ENCODE data around the gene NAALAD2. TPM values are rescaled to one million over a fixed set of nuclear protein-coding genes. Genes with fewer than 3 reads are reported as not detected.
"Not testable (repeated sequence)": the region's sequence is repeated elsewhere in the genome, so short reads cannot be mapped to it uniquely, and the experiment has no call there.

Gene NAALAD2
- total and polyA plus RNA-seq, 2 donors, result 1.7 to 49.1 TPM

DNA sequence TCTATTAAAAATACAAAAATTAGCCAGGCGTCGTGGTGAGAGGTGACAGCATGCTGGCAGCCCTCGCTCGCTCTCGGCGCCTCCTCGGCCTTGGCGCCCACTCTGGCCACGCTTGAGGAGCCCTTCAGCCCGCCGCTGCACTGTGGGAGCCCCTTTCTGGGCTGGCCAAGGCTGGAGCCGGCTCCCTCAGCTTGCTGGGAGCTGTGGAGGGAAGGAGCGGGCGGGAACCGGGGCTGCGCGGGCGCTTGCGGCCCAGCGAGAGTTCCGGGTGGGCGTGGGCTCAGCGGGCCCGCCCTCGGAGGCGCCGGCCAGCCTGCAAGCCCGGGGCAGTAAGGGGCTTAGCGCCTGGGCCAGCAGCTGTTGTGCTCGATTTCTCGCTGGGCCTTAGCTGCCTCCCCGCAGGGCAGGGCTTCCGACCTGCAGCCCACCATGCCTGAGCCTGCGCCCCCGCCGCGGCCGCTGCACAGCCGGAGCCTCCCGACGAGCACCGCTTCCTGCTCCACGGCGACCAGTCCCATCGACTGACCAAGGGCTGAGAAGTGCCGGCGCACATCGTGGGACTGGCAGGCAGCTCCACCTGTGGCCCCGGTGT, 32.6 kb downstream of the NAALAD2 start:
- not testable (repeated sequence) for DNase-seq (ENCODE audit: extremely low spot score); H3K4me1 ChIP-seq (ENCODE audit: insufficient read depth); H3K4me3 ChIP-seq (ENCODE audit: low read depth, low read length); H3K27ac ChIP-seq (ENCODE audit: low read depth); H3K36me3 ChIP-seq (ENCODE audit: insufficient read depth)
- whole genome bisulfite sequencing, result 97% methylated on average over 49 of the region's 49 CpGs

DNA sequence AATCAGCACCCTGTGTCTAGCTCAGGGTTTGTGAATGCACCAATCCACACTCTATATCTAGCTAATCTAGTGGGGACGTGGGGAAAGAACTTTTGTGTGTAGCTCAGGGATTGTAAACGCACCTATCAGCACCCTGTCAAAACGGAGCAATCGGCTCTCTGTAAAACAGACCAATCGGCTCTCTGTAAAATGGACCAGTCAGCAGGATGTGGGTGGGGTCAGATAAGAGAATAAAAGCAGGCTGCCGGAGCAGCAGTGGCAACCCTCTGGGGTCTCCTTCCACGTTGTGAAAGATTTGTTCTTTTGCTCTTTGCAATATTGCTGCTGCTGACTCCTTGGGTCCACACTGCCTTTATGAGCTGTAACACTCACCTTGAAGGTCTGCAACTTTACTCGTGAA, 33.2 kb downstream of the NAALAD2 start:
- not testable (repeated sequence) for H3K4me3 ChIP-seq (ENCODE audit: low read depth, low read length); H3K4me1 ChIP-seq (ENCODE audit: insufficient read depth); H3K27ac ChIP-seq (ENCODE audit: low read depth); H3K36me3 ChIP-seq (ENCODE audit: insufficient read depth); DNase-seq (ENCODE audit: extremely low spot score)
- 79% methylated on average over 8 of the region's 8 CpGs for WGBS

DNA sequence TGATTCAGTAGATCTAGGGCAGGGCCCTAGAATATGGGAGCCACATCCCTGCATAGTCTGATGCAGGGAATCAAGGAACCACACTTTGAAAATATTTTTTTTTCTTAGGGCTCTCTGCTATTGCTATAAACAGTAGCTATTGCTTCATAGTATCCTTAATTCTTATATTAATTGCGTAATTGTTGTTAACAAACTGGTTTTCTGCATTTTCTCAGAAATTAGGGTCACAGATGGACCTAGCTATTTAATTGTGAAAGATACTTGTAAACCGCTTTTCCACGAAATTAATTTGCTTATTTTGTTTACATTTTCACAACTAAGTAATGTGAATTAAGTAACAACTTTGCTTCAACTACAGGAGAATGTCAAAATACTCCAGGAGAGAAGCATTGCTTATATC, 34.1 kb downstream of the NAALAD2 start:
- Histone ChIP-seq H3K27ac (ENCODE audit: low read depth) (no peak overlapping the region), H3K4me1 (ENCODE audit: insufficient read depth) (no peaks in the 10 kb centered on the region), H3K36me3 (ENCODE audit: insufficient read depth) (no peaks in the 10 kb centered on the region), H3K4me3 (ENCODE audit: low read depth, low read length) (no peak overlapping the region)
- WGBS, result 86% methylated on average over 3 of the region's 3 CpGs
- no peak for DNase-seq (ENCODE audit: extremely low spot score)

DNA sequence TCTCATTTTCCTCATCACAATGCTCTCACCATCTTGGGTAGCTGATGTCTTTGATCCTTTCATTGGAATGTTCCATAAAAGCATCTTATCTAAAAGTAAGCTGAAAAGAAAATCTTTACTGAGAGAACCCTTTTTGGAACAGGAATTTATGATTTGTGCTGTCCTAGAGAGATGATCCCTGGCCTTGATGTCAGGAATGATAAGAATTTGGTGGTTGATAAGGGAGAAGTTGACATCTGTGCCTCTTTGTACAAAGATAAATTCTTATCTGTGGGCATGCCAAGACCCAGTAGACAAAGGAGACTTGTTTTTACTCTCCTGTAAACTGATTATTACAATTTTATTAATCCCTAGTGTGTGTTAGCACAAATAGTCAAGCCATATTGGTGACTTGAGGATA, 36.9 kb downstream of the NAALAD2 start:
- Histone ChIP-seq H3K4me1 (ENCODE audit: insufficient read depth) (no peaks in the 10 kb centered on the region), H3K27ac (ENCODE audit: low read depth) (no peak overlapping the region), H3K4me3 (ENCODE audit: low read depth, low read length) (no peak overlapping the region), H3K36me3 (ENCODE audit: insufficient read depth) (no peaks in the 10 kb centered on the region)
- no peak for DNase-seq (ENCODE audit: extremely low spot score)

DNA sequence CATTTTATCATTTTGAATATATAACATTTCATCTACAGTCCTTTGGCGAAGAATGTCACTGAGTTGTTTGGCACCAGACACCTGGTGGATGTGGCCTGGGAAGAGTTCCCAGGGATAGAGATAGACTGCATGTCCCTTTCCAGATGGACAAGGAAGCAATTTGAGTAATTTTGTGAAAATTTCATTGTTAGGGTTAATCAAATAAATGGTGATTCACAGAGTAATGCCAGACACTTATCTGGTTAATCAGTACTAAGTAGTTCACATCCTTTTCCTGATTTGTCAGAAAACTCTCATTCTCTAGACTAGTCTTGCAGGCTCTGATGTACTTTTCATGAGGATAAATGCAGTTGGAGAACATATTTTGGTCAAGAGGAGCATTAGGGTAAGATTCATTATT, 41.6 kb downstream of the NAALAD2 start:
- no peak for DNase-seq (ENCODE audit: extremely low spot score)
- Histone ChIP-seq H3K27ac (ENCODE audit: low read depth) (no peak overlapping the region), H3K4me3 (ENCODE audit: low read depth, low read length) (no peak overlapping the region), H3K4me1 (ENCODE audit: insufficient read depth) (no peaks in the 10 kb centered on the region), H3K36me3 (ENCODE audit: insufficient read depth) (no peaks in the 10 kb centered on the region)
- WGBS, result 96% methylated on average over 1 of the region's 1 CpG

DNA sequence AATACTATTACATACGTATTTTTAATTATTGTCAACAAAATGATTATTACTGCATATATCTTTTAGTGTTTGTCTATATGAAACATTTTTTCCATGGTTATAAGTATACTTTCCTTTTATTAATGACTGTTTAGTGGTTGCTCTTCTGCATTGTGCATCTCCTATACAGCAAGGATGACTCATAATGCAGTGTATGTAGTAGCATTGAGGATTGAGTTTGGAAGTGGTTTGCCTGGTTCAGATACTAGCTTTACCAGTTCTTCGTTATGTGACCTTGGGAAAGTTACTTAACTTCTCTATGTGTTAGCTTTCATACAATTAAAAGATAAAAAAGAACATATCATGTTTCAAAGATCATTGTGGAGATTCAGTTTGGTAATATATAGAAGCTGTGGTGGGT, 44.3 kb downstream of the NAALAD2 start:
- Histone ChIP-seq H3K4me1 (ENCODE audit: insufficient read depth) (no peaks in the 10 kb centered on the region), H3K36me3 (ENCODE audit: insufficient read depth) (no peaks in the 10 kb centered on the region), H3K27ac (ENCODE audit: low read depth) (no peak overlapping the region), H3K4me3 (ENCODE audit: low read depth, low read length) (no peak overlapping the region)
- DNase-seq (ENCODE audit: extremely low spot score), result no peak
- 94% methylated on average over 2 of the region's 2 CpGs for WGBS

DNA sequence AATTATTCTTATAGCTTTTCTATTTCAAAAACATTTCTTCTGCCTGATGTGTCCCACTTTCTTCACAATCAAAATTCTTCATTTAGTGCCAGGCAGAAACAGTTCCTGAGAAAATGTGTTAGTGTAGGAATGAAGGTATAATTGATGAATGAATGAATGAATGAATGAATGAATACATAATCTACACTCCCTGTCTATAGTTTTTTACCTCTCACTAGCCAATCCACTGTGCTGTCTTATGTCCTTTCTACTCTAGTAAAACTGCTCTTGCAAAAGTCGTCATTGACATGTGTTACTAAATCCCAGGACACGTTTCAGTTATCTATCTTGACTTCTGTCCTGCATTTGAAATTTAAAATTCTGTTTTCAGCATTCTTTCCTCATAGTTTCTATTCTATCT, 45.5 kb downstream of the NAALAD2 start:
- H3K27ac ChIP-seq (ENCODE audit: low read depth), result no peak overlapping the region
- 71% methylated on average over 2 of the region's 2 CpGs for WGBS
- H3K4me1 ChIP-seq (ENCODE audit: insufficient read depth), result no peaks in the 10 kb centered on the region
- no peak for DNase-seq (ENCODE audit: extremely low spot score)
- no peak overlapping the region for H3K4me3 ChIP-seq (ENCODE audit: low read depth, low read length)
- H3K36me3 ChIP-seq (ENCODE audit: insufficient read depth), result no peaks in the 10 kb centered on the region

DNA sequence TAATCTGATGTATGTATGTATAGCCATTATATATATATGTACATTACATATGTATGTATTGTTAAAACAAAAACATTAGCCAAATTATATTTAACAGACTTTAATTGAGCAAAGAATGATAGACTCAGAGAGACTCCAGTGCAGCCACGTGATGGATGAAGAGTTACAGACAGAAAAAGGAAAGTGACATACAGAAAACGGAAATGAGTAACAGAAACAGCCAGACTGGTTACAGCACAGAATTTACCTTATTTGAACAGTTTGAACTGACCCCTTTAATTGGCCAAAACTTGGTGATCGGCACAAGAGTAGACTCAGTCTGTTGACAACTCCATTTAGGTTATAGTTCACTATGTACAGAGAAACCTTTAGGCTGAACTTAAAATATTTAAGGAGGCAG, 53.4 kb downstream of the NAALAD2 start:
- H3K4me3 ChIP-seq (ENCODE audit: low read depth, low read length), result no peak overlapping the region
- no peak overlapping the region for H3K27ac ChIP-seq (ENCODE audit: low read depth)
- H3K4me1 ChIP-seq (ENCODE audit: insufficient read depth), result no peaks in the 10 kb centered on the region
- no peak for DNase-seq (ENCODE audit: extremely low spot score)
- WGBS, result 94% methylated on average over 3 of the region's 3 CpGs
- H3K36me3 ChIP-seq (ENCODE audit: insufficient read depth), result no peaks in the 10 kb centered on the region

DNA sequence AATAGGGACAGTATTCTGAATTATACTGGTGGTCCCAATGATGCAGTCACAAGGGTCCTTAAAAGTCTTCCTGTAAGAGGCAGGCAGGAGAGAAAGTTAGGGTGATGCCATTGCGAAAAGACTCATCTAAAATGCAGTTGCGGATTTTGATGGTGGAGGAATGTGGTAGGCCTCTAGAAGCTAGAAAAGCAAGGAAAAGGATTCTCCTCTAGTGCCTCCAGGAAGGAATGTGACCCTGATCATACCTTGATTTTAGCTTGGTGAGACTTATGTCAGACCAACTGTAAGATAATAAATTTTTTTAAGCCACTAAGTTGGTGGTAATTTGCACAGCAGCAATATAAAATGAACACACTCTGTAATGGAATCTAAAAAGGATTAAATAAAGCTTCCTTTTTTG, 54.5 kb downstream of the NAALAD2 start:
- Histone ChIP-seq H3K4me1 (ENCODE audit: insufficient read depth) (no peaks in the 10 kb centered on the region), H3K4me3 (ENCODE audit: low read depth, low read length) (no peak overlapping the region), H3K27ac (ENCODE audit: low read depth) (no peak overlapping the region), H3K36me3 (ENCODE audit: insufficient read depth) (no peaks in the 10 kb centered on the region)
- no peak for DNase-seq (ENCODE audit: extremely low spot score)
- 100% methylated on average over 2 of the region's 2 CpGs for WGBS

DNA sequence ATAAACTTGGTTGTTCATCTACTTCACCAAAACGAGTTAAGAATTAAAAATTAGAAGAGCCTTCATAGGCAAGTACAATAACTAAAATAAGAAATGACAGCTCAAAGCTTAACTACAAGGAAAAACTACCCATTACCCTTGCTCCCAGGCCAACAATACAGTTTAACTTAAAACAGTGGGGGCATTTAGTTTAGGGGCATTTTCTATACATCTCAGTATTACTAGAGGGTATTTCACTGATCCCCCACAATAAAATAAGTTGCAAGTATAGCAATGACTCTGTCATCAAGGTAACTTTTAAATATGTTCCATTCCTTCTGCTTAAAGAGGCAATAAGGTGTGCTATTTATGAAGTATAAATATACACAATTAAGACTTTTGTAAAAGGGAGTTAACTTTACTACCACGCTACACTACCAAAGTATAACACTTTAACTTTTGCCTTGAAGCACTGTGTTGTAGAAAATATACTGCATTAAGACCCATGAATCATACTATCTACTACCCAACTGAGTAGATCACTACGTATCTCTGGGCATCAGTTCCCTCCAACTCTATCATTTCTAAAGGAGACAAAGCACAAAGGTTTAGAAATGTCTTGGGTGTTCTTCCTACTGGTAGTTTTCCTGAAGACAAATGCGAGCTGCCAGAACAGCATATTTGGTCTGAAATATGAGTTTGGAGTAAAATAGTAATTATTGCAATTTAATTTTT, 58.6 kb downstream of the NAALAD2 start:
- Histone ChIP-seq H3K4me3 (ENCODE audit: low read depth, low read length) (no peak overlapping the region), H3K4me1 (ENCODE audit: insufficient read depth) (no peaks in the 10 kb centered on the region), H3K27ac (ENCODE audit: low read depth) (no peak overlapping the region), H3K36me3 (ENCODE audit: insufficient read depth) (peaks cover 2% of the 10 kb centered on the region)
- WGBS, result 92% methylated on average over 4 of the region's 4 CpGs
- no peak for DNase-seq (ENCODE audit: extremely low spot score)

DNA sequence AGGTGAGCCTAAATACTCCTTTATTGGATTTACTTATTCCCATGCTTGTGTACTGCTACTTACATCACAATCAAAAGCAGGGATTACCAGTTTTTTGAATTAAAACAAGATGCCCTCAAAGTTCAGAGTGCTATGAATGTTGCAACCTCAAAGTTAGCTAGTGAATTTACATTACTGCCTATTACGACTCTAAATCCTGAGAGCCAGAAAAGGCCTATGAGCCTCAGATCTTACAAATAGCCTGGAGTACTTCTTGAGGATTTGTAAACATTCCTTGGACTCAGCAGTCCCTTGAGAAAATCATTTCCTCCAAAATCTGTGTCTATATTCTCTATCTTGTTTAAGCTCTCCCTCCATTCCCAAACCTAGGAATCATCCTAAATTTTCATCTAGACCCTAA, 62.9 kb downstream of the NAALAD2 start:
- WGBS, result 62% methylated on average over 1 of the region's 1 CpG
- DNase-seq (ENCODE audit: extremely low spot score), result no peak
- Histone ChIP-seq H3K4me1 (ENCODE audit: insufficient read depth) (no peaks in the 10 kb centered on the region), H3K36me3 (ENCODE audit: insufficient read depth) (peaks cover 2% of the 10 kb centered on the region), H3K4me3 (ENCODE audit: low read depth, low read length) (no peak overlapping the region), H3K27ac (ENCODE audit: low read depth) (no peak overlapping the region)

DNA sequence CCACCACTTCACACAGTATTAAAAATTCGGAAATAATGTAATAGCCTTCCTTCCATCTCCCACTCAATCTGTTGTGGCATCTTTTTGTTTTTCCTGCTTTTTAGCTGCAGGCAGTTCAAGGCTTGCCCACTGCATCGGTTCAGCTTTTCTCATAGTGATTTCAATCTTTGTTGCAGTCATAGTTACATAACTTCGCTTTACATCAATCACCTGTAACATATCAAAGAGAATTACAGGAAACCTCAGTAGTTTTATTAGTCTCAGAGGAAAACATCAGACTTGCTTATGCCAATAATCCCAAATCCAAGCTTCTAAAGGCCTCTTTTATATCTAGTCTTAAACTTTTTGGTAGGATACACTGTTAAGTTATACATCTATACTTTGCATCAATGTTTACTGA, 67.9 kb downstream of the NAALAD2 start:
- H3K4me3 ChIP-seq (ENCODE audit: low read depth, low read length), result no peak overlapping the region
- WGBS, result 74% methylated on average over 3 of the region's 3 CpGs
- H3K36me3 ChIP-seq (ENCODE audit: insufficient read depth), result no peaks in the 10 kb centered on the region
- no peaks in the 10 kb centered on the region for H3K4me1 ChIP-seq (ENCODE audit: insufficient read depth)
- no peak overlapping the region for H3K27ac ChIP-seq (ENCODE audit: low read depth)
- DNase-seq (ENCODE audit: extremely low spot score), result no peak

DNA sequence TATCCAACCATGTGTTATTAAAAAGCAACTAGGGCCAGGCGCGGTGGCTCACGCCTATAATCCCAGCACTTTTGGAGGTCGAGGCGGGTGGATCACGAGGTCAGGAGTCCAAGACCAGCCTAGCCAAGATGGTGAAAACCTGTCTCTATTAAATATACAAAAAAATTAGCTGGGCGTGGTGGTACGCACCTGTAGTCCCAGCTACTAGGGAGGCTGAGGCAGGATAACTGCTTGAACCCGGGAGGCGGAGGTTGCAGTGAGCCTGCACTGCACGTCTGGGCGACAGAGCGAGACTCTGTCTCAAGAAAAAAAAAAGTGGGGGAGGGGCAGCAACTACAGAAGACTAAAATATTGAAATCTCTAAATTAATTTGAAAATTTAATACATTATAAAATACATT, 69.9 kb downstream of the NAALAD2 start:
- WGBS, result 94% methylated on average over 13 of the region's 13 CpGs
- peaks cover 2% of the 10 kb centered on the region for H3K36me3 ChIP-seq (ENCODE audit: insufficient read depth)
- no peak for DNase-seq (ENCODE audit: extremely low spot score)

DNA sequence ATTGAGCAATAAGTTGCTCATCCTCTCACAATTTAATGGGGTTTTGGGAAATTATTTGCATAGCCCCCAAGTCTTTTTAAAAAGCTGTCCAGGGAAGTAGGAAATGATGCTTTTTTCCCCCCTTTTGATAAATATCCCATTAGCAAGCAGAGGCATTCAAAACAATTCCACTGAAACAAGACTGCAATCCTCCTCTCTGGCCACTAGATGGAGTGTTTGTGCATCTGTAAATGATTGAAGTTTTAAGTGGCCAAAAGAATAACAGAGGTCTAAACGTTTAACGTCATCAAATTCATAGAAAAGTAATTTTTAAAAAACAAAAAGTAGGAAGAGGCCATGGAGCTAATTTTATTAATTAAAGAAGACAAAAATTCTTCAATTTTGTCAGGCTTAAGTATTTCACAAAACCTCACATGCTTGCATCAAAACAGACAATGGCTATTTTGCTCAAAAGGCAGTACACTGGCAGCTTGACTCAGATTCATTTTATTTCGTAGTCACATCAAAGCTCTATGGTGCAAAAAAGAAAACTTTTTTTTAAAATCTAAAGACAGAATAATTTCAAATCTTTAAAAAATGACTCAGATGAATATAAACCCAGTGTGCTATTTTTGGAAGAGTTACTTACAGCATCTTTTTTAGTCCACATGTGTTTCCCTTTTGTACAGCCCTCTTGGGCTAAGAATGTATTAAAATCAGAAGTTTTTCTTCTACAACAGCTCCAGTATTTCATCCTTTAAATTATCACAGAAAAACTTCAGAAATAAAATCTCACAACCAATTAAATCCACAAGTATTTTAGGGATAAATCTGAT, 70.6 kb downstream of the NAALAD2 start:
- WGBS, result 14% methylated on average over 3 of the region's 3 CpGs
- peak; percentile 7 for DNase-seq (ENCODE audit: extremely low spot score)
- no peak overlapping the region for H3K4me3 ChIP-seq (ENCODE audit: low read depth, low read length)
- no peaks in the 10 kb centered on the region for H3K4me1 ChIP-seq (ENCODE audit: insufficient read depth)
- peaks cover 3% of the 10 kb centered on the region for H3K36me3 ChIP-seq (ENCODE audit: insufficient read depth)
- H3K27ac ChIP-seq (ENCODE audit: low read depth), result no peak overlapping the region

More for the DNA sequence above, 69.9 kb downstream of the NAALAD2 start:
- H3K27ac ChIP-seq (ENCODE audit: low read depth), result no peak overlapping the region
- H3K4me1 ChIP-seq (ENCODE audit: insufficient read depth), result no peaks in the 10 kb centered on the region
- H3K4me3 ChIP-seq (ENCODE audit: low read depth, low read length), result no peak overlapping the region
